Activated T-helper 1 cell treated with anti-CD3 and anti-CD28 coated beads, Interleukin-2, amount 50 U/mL, for 16 hours (primary cell): ENCODE data around the gene USP34.
"Not testable (repeated sequence)": the region's sequence is repeated elsewhere in the genome, so short reads cannot be mapped to it uniquely, and the experiment has no call there.

Experiments
- DNase-seq, 2 donors: peaks; one replicate each; pipeline ENCODE4 v3.0.0-alpha.2; 2020; ENCODE audit warnings: low read depth in 1 of 2, low spot score in 1 of 2

USP34 gene

DNA sequence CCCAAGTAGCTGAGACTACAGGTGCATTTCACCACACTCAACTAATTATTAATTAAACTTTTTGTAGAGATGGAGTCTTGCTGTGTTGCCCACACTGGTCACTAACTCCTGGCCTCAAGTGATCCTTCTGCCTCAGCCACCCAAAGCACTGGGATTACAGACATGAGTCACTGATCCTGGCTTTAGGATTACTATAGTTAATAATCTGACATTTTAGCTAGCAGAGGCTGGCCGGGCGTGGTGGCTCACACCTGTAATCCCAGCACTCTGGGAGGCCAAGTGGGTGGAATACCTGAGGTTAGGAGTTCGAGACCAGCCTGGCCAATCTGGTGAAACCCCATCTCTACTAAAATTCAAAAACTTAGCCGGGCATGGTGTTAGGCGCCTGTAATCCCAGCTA, 39.5 kb downstream of the USP34 start:
- DNase-seq, result no peak

DNA sequence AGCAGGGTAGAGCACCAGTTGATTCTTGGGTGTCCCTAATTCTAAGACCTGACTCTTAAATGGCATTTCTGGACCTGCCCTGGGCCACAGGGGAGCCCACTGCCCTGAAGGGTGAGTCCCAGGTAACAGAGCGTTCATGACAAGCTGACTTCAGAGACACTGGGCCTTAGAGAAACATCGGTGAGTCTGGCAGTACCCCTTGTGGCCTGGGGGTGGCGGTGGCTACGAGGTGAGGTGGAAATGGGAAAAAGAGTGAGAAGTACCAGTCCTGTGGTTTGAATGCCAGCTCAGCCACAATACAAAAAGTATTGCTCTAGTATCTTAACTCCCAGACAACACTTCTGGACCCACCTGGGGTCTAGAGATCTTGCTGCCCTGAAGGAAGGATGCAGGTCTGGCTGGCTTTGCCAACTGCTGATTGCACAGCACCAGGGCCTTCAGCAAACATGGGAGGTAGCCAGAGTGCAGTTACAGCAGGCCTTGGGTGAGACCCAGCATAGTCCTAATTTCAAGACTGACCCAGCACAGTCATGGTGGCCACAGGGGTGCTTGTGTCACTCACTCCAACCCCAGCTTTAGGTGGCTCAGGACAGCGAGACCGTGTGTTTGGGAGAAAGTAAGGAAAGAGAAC, 44.5 kb downstream of the USP34 start:
- DNase-seq, result peak; percentile 39 to 44

DNA sequence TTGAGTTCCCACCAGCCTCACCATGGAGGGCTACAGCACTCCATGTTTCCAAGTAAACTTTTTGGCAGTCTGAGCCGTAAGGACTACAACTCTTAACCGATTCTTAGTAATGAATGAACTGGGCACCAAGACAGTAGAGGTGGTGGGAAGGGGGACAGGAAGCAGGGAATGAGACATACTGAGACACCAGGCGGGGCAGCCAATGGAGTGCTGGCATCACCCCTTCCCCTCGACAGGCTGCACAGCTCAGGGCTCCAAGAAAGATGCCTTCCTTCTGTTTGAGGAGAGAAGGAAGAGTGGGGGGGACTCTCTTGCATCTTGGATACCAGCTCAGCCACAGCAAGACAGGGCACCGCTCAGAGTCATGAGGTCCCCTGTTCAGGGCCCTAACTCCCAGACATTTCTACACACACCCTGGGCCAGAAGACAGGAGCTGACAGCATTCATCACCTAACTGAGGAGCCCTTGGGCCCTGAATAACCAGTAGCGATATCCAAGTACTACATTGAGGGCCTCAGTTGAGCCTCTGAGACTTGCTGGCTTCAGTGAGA, 45.2 kb downstream of the USP34 start:
- no peak for DNase-seq

DNA sequence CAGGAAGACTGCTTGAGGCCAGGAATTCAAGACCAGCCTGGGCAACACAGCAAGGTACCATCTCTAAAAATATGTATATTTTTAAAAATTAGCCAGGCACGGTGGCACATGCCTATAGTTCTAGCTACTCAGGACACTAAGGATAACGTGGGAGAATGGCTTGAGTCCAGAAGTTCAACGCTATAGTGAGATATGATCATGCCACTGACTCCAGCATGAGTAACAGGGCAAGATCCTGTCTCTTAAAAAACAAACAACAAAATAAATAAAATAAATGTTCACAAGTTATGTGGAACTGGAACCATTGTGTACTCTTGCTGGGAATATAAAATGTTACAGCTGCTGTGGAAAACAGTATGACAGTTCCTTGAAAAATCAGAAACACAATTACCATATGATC, 47.2 kb downstream of the USP34 start:
- no peak for DNase-seq

DNA sequence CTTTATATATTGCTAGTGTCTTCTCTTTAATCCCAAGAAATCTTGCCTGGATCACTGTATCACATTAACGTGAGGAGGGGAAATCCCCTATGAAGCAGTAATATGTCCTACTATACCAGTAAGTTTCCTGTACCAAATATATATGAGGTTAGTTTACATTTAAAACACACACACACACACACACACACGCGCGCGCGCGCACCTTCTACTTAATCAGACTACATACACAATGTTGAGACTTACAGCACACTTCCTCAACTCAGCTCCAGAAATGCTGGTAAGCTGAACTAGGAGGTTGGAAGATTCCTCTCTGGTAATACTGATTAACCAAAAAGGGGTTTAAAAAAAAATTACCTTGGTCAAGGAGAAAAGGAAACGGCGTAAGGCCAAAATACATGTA, 49.3 kb downstream of the USP34 start:
- DNase-seq, result no peak

DNA sequence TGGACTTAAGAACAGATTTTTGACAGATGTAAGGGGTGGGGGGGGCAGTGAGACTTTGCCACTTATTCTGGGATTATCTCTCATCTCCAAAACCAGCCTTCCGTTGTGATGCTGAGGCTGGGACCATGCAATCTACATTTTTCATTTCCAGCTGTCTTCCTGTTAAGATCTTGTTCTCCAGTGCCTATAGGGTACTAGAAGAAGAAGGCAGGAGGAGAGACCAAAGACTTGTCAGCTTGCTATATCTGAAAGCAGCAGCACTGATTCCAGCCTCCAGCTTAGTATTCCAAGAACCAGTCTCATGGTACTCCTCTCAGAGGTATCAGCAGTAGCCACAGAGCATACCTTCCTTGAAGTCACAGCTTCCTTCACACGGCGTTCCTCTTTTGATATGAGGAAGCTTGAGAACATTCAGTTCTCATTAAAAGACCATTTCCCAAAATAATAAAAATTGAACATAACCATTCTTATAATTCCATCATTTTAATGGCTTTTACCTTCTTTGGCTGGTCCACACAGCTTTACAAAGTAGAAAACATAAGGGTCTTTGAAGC, 49.8 kb downstream of the USP34 start:
- DNase-seq, result no peak

DNA sequence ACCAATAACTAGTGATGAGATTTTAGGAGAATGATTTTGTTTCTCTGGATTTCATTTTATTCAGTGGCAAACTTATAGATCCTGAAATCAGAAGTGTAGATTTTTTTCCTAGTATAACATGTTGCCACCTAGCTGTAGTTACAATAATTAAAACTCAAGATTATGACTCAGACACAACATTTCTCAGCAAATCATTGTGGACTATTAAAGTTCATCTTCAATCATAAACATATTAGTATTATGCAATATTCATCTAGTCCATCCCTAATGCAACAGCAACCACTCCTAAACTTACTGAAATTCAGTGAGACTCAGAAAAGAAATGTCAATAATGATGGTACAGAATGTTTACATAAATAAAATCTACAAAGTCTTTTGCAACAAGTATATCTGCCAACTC, 51.3 kb downstream of the USP34 start:
- no peak for DNase-seq

DNA sequence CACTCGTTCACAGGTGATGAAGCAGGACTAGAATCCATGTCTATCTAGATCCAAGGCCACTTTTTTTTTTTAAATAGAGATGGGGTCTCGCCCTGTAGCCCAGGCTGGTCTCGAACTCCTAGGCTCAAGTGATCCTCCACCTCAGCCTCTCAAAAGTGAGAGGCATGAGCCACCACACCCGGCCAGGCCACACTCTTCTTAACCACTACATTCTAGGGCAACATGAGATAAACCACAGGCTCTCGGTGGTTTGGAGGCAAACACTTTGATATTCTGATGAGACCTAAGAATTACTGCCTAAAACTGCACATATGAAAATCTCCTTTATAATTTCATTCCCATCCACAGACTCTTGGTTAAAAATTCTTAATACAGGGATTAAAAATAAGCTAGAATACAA, 51.8 kb downstream of the USP34 start:
- DNase-seq, result no peak

DNA sequence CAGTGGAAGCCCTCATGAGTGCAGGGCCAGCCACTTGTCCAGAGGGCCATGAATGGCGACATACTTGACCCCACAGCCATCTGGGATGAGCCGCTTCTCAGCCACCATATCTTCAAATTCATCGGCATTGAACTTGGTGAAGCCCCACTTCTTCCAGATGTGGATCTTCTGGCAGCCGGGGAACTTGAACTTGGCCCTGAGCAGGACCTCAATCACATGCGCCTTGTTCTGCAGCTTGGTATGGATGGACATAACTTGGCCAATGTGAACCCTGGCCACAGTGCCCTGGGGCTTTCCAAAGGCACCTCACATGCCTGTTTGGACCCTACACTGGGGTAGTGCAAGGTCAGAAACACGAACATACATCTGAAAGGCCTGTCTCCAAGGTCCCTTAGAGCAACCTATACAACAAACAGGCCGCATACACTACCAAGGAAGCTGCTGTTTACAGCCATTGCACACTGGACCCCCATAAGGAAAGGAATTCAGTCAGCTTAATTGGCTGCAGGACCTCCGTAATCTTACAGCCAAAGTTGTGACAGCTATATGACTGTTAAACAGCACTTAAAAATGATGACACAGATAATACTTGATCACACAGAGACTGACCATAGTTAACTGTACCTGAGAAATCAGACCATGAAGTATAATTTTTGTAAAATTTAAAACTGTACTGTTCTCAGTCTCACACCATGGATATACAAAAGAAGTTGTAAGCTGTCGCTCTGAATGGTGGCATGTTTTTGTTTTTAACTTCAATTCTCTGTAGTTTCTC, 53.8 kb downstream of the USP34 start:
- no peak for DNase-seq

DNA sequence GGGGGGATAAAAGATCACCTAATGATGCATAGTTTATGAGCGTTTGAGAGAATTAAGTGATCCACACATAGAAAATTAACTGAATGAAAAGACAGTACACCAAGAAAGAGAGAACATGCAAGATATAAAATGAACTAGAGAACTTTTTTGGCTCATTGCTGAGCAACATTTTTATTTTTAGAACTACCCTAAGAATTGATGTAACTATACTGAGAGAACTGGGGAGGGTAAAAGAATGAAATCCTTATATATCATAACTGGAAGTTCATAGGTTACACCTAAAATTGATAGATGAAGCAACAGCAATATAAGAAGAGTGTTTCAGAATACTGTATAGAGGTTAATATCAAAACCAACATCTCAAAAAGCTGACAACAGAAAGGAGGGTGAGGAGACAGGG, 55.6 kb downstream of the USP34 start:
- no peak for DNase-seq

DNA sequence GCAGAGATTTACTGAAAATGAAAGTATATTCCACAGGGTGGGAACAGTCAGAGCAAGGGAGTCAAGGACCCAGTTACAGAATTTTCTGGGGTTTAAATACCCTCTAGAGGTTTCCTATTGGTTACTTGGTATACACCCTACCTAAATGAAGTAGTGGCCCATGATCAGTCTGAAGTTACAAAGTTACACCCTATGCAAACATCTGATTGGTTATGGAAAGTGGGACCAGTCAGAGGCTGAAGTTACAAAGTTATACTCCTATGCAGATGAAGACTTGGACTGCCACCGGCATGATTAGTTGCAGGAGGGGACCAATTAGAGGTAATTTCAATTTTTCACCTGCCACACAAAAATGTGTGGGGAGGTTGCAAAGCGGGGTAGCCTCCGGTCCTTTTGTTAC, 56.2 kb downstream of the USP34 start:
- no peak for DNase-seq

DNA sequence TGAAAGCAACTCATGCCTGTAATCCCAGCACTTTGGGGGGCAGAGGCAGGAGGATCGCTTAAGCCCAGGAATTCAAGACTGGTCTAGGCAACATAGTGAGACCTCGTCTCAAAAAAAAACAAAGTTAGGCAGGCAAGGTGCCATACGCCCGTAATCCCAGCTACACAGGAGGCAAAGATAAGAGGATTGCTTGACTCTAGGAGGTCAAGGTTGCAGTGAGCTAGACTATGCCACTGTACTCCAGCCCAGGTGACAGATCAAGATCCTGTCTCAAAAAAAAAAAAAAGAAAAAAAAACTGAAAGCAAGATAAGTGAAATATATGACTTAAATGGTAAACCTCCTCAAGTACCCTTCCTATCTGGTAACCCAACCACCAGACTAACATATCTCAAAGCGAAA, 59.8 kb downstream of the USP34 start:
- no peak for DNase-seq

DNA sequence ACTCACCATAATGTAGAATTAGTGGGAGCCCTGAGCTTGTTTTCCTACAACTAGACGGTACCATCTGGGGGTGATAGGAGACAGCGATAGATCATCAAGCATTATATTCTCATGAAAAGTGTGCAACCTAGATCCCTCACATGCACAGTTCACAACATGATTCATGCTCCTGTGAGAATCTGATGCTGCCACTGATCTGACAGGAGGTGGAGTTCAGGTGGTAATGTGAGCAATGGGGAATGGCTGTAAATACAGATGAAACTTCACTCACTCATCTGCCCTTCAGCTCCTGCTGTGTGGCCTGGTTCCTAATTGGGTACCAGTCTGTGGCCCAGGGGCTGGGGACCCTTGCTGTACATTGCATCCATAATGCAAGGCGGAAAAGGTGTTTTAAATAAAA, 60.7 kb downstream of the USP34 start:
- DNase-seq, result no peak

DNA sequence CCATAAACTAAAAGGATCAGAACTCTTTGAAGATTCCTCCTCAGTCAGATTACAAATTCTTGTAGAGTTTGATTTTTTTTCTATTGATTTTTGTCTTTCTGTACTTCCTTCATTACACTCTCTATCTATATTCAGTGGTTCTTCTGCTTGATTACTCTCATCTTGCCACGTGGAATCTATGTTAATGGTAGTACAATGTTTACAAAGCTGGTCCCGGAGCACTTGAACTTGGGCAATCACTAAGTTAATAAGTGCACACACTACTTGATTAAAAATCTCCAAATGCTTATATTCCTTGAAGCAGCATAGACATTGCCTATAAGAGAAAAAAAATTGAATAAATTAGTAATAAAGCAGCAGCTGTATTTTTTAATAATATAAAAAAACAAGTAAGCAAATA, 65.1 kb downstream of the USP34 start:
- DNase-seq, result no peak

DNA sequence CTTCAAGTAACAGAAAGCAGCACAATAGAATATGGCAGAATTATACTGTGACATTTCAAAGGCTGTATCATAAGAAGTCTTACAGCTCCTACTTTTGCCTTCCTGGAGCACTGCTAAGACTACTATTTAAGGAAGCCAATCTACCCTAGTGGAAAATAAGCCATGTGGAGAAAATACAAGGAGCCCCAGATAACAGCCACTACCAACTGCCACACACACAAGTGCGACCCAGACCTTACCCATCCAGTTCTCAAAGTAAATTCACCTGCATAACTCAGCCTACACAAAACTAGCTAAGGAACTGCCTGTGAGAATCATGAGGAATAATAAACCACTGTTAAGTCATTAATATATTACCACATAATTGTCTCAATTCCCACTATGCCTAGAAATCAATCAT, 66.4 kb downstream of the USP34 start:
- DNase-seq, result no peak

DNA sequence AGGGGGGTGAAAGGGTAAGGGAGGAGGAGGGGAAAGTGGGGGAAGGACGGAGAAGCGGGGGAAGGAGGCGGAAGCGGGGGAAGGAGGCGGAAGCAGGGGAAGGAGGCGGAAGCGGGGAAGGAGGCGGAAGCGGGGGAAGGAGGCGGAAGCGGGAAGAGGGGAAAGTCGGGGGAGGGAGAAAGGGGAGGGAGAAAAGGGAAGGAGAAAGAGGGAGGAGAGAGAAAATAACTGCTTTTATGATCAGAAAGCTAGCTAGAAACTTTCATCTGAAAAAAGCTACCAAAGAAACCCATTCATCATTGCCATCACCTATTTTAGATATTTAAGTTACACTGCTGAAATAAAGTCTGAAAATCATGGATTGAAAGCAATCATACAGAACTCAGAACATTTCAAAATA, 72.5 kb downstream of the USP34 start:
- no peak for DNase-seq

DNA sequence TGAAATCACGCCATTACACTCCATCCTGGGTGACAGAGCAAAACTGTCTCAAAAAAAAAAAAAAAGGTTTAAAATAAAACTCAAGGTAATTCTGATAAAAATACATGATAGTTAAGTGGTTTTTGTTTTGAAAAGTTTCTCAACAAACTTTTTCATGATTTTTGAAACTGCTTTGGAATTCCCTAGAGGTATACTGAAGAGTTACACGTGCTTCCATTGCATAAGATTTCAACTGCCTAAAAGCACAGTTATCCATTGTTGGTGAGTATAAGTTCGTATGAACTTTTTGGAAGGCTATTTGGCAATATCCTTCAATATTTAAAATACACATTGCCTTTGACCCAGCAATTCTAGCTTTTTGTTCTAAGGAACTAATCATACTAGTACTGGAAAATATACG, 74.9 kb downstream of the USP34 start:
- no peak for DNase-seq

DNA sequence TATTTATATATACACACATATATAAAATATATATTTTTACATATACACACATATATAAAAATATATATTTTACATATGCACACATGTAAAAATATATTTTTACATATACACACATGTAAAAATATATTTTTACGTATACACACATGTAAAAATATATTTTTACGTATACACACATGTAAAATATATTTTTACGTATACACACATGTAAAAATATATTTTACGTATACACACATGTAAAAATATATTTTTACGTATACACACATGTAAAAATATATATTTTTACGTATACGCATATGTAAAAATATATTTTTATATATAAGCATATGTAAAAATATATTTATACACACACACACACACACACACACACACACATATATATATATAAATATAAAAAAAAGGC, 83.3 kb downstream of the USP34 start:
- not testable (repeated sequence) for DNase-seq

DNA sequence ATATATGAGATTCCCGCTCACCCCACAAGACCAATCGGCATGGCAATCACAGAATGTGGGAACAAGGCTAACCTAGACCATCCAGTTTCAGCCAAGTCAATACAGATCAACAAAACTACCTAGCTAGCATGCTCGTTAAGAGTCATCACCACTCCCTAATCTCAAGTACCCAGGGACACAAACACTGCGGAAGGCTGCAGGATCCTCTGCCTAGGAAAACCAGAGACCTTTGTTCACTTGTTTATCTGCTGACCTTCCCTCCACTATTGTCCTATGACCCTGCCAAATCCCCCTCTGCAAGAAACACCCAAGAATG, 90.0 kb downstream of the USP34 start:
- DNase-seq, result not testable (repeated sequence)

DNA sequence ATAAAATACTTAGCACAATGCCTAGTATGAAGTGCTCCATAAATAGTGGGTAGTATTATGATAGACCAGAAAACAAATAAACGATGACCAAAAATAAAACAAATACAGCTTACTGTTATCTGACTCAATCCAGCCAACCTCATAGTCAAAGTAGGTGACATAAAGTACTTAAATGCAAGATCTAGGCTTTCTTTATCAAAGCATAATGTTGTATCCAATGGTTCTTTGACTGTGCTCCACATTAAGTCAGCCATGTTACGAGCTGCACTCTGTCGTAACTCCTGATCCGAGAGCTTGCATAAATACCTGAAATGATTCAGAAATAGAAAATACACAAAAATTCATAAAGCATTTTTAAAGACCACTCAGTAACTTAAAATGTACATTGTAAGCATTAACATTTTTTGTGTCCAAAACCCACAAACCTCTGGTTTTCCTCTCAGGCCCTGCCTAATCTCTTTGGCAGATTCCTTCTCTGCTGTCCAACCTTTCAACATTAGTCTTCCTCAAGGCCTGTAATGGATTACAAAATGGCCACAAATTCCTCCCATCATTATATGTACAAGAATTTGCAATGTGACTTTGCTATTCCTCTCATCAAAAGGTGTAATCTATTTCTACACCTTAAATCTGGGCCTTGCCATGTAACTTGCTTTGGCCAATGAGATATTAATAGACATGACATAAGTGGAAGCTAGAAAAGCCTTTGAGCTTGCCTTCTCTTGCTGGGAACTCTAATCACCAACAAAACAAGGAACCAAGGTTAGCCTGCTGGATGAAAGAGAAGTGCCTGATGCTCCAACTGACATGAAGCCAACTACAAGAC, 90.6 kb downstream of the USP34 start:
- no peak for DNase-seq

DNA sequence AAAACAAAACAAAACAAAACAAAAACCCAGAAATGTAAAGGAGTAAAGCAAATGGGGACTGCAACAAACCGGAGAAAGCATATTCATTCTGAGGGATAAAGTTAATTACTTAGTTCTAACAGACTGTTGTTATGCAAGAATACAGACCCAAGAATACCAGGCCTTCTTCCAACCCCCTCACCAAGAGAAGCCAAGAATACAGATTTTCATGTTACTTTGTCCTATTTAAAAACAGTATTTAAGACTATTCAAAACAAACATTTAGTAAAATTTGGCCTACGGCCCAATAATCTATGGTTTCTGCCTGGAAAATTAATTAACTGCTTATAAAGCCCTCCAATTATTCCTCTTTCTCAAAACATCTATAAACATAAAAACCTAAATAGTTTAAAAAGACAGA, 91.4 kb downstream of the USP34 start:
- DNase-seq, result no peak

DNA sequence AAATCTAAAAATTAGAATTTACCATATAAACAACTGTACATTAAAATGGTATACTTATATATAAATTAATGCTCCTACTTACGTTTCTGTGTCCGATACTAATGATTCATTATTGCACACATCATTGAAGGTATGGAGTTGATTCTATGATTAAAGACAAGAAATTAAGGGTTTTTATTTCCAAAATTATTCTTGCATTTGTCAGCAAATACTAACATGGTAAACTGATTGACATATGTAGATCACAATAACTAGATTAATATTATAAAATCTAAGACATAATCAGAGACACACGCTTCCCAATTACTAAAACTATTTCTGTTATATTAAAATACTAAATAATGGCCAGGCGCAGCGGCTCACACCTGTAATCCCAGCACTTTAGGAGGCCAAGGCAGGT, 92.6 kb downstream of the USP34 start:
- DNase-seq, result no peak
